ENCODE data around the gene DNASE2. TPM values are rescaled to one million over a fixed set of nuclear protein-coding genes. Genes with fewer than 3 reads are reported as not detected.
A peak's percentile ranks its signal among the peaks of the same experiment; 100 is the strongest.
"Not testable (repeated sequence)": the region's sequence is repeated elsewhere in the genome, so short reads cannot be mapped to it uniquely, and the experiment has no call there.

Gene DNASE2
- total RNA-seq, 4 donors from 2014 or later = 26.6 to 37.4 (median 31.2) TPM

DNA sequence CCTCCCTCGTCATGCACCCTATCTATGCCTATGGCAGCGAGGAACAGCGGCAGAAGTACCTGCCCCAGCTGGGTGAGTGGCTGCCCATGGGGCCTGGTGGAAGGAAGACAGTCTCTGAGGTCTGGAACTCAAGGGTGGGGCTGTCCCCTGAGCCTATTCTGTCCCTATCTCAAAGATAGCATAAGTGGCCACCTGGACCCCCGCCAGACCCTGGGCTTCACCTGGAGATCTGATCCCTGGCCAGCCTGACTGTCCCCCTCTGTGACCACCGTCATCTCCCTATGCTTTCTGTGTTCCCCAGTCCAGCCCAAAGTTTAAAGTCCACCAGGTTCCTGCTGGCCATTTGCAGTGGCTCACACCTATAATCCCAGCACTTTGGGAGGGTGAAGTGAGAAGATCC, 12.3 kb upstream of the DNASE2 start:
- WGBS = 92% methylated on average over 5 of the region's 5 CpGs
- TF ChIP-seq, protein P1, sequence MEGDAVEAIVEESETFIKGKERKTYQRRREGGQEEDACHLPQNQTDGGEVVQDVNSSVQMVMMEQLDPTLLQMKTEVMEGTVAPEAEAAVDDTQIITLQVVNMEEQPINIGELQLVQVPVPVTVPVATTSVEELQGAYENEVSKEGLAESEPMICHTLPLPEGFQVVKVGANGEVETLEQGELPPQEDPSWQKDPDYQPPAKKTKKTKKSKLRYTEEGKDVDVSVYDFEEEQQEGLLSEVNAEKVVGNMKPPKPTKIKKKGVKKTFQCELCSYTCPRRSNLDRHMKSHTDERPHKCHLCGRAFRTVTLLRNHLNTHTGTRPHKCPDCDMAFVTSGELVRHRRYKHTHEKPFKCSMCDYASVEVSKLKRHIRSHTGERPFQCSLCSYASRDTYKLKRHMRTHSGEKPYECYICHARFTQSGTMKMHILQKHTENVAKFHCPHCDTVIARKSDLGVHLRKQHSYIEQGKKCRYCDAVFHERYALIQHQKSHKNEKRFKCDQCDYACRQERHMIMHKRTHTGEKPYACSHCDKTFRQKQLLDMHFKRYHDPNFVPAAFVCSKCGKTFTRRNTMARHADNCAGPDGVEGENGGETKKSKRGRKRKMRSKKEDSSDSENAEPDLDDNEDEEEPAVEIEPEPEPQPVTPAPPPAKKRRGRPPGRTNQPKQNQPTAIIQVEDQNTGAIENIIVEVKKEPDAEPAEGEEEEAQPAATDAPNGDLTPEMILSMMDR (IDR thresholded peaks at IDR 0.05) = no peak
- TF ChIP-seq POLR2AphosphoS5 (IDR thresholded peaks at IDR 0.05) (no peak), EP300 (IDR thresholded peaks at IDR 0.05) (no peak), POLR2A (IDR thresholded peaks at IDR 0.05; ENCODE audit: low read depth) (no peak)
- peaks cover 14 to 24% (median 22%) of the 10 kb centered on the region in 4 donors for H3K4me1 ChIP-seq
- H3K27ac ChIP-seq (replicated peaks in 1 of 4) = no peak overlapping the region
- no peak for DNase-seq (ENCODE audit: extremely low spot score)
- peaks cover 32 to 60% (median 54%) of the 10 kb centered on the region in 4 donors for H3K36me3 ChIP-seq
- intact Hi-C loops (cut with DNase I) = no loop called here
- H3K9me3 ChIP-seq = no peaks in the 10 kb centered on the region
- no peak overlapping the region for H3K4me3 ChIP-seq
- H3K27me3 ChIP-seq = no peaks in the 10 kb centered on the region

DNA sequence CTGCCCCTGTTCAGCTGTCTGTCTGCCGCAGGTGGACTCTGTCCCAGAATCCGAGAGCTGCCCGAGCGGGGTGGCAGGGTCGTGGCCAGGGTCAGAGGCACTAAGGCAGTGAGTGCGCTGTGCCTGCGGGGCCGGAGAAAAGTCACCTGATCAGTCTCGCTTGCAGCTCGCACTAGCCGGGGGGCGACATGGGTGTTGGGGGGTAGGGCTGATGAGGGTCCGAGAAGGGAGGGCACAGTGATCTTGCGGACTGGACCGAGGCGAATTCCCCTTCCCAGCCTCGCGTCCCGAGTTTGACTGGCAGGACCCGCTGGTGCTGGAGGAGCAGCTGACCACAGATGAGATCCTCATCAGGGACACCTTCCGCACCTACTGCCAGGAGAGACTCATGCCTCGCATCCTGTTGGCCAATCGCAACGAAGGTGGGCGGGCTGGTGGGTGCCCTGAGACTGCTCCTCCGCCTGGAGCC, 10.3 kb upstream of the DNASE2 start:
- peaks cover 14 to 24% (median 22%) of the 10 kb centered on the region in 4 donors for H3K4me1 ChIP-seq
- intact Hi-C loops (cut with DNase I) = no loop called here
- DNase-seq (ENCODE audit: extremely low spot score) = no peak
- H3K27ac ChIP-seq (replicated peaks in 1 of 4) = peak overlapping the region; percentile 78 to 91 (median 88)
- H3K36me3 ChIP-seq = peaks cover 18 to 40% (median 36%) of the 10 kb centered on the region in 4 donors
- H3K27me3 ChIP-seq = peaks cover 0 to 9% (median 0%) of the 10 kb centered on the region in 4 donors
- TF ChIP-seq POLR2AphosphoS5 (IDR thresholded peaks at IDR 0.05) (no peak), POLR2A (IDR thresholded peaks at IDR 0.05; ENCODE audit: low read depth) (no peak), EP300 (IDR thresholded peaks at IDR 0.05) (no peak)
- TF ChIP-seq, protein P1 (IDR thresholded peaks at IDR 0.05) = no peak
- peak overlapping the region; percentile 91 to 98 (median 91) for H3K4me3 ChIP-seq
- H3K9me3 ChIP-seq = no peaks in the 10 kb centered on the region
- WGBS = 5% methylated on average over 24 of the region's 26 CpGs

DNA sequence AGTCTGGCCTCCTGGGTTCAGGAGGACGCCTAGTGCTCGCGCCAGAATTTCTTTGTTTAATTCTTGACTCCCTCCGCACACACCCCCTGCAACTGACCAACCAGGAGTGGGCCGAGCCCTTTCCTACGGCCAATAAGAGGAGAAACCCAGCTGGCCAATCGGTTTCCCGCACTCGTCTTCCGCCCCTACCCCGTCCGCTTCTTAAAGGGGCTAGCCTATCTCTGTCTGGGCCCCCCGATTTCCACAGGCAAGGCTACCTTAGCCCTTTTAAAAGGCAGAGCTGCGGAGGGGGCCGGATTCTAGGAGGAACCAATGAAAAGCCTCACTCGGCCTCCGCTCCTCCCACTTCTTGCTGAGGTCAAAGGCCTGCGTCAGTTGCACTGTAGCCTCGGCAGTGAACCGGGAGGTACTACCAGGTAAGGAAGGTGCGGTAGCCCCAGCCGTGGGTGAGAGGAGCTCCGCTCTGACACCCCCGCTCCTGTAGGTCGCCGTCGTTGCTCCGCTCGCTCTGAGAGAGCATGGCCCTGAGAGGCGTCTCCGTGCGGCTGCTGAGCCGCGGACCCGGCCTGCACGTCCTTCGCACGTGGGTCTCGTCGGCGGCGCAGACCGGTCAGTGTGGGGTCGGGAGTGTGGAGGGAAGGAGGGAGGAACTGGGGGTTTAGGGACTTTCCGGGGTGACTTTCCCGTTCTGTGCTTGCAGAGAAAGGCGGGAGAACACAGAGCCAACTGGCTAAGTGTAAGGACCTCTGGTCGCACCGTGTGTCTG, 9.7 kb upstream of the DNASE2 start, which contains the start of gene GCDH:
GCDH (plus strand) TSS at position 374 of the 766 bp plus-strand sequence; CDS start at position 519, 145 bp downstream.
- intact Hi-C loops (cut with DNase I) = no loop called here
- WGBS = under 1% methylated on average over 47 of the region's 49 CpGs

DNA sequence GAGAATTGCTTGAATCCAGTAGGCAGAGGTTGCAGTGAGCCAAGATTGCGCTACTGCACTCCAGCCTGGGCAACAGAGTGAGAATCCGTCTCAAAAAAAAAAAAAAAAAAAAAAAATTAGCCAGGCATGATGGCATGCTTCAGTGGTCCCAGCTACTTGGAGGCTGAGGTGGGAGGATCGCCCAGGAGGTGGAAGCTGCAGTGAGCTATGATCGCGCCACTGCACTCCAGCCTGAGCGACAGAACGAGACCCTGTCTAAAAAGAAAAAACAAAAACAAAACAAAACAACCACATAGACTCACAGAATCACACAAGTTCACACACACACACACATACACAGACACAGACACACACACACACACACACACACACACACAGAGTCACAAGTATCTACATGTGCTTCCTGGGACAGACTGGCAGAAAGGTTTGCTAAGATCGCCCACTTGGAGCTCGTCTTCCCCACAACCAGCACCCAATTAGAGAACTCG, 9.1 kb upstream of the DNASE2 start:
- WGBS = 34% methylated on average over 10 of the region's 10 CpGs
- Histone ChIP-seq H3K36me3 (peaks cover 13 to 27% (median 26%) of the 10 kb centered on the region in 4 donors), H3K27ac (replicated peaks in 1 of 4) (peak overlapping the region; percentile 55 to 91 (median 80)), H3K27me3 (peaks cover 0 to 22% (median 9%) of the 10 kb centered on the region in 4 donors), H3K4me3 (peak overlapping the region; percentile 27 to 98 (median 91)), H3K4me1 (peaks cover 22 to 32% (median 30%) of the 10 kb centered on the region in 4 donors)
- DNase-seq (ENCODE audit: extremely low spot score); intact Hi-C loops (cut with DNase I); H3K9me3 ChIP-seq: not testable (repeated sequence)

More for the DNA sequence above, 9.7 kb upstream of the DNASE2 start, which contains the start of gene GCDH:
- H3K4me3 ChIP-seq = peak within 1 kb of the TSS; percentile 91 to 98 (median 91)
- peak; percentile 99 for DNase-seq (ENCODE audit: extremely low spot score)
- peaks cover 0 to 16% (median 3%) of the 10 kb centered on the region in 4 donors for H3K27me3 ChIP-seq
- H3K27ac ChIP-seq (replicated peaks in 1 of 4) = peak within 1 kb of the TSS; percentile 78 to 91 (median 88)
- H3K9me3 ChIP-seq = no peaks in the 10 kb centered on the region
- peaks cover 14 to 34% (median 30%) of the 10 kb centered on the region in 4 donors for H3K36me3 ChIP-seq
- peak; percentile 47 for TF ChIP-seq POLR2A (IDR thresholded peaks at IDR 0.05; ENCODE audit: low read depth)
- peak; percentile 86 to 93 for TF ChIP-seq POLR2AphosphoS5 (IDR thresholded peaks at IDR 0.05)
- TF ChIP-seq, protein P1 (IDR thresholded peaks at IDR 0.05) = peak in 2 of 3 experiments; percentile 2 to 16
- TF ChIP-seq EP300 (IDR thresholded peaks at IDR 0.05) = no peak
- peaks cover 15 to 26% (median 24%) of the 10 kb centered on the region in 4 donors for H3K4me1 ChIP-seq

Data from esophagus muscularis mucosa (tissue), 4 donors.